HL-60/S4 treated with phorbol 12-myristate 13-acetate at 8.2 ng/mL for 4 days and 3 days (cell line): ENCODE measurements around the gene FAM174C.

Experiments used
- in situ Hi-C: fragments of 300-500 bp; cut with MboI; formaldehyde crosslinking; loops from 2 replicates; pipeline ENCODE4 v1.15.0; 2022; ENCODE audit warnings: low sequenced_read_pairs

FAM174C gene

GRCh38 chr19:1249990-1250436 lies 25.3 kb upstream of the FAM174C start:
- in situ Hi-C loops, result no loop called here

DNA sequence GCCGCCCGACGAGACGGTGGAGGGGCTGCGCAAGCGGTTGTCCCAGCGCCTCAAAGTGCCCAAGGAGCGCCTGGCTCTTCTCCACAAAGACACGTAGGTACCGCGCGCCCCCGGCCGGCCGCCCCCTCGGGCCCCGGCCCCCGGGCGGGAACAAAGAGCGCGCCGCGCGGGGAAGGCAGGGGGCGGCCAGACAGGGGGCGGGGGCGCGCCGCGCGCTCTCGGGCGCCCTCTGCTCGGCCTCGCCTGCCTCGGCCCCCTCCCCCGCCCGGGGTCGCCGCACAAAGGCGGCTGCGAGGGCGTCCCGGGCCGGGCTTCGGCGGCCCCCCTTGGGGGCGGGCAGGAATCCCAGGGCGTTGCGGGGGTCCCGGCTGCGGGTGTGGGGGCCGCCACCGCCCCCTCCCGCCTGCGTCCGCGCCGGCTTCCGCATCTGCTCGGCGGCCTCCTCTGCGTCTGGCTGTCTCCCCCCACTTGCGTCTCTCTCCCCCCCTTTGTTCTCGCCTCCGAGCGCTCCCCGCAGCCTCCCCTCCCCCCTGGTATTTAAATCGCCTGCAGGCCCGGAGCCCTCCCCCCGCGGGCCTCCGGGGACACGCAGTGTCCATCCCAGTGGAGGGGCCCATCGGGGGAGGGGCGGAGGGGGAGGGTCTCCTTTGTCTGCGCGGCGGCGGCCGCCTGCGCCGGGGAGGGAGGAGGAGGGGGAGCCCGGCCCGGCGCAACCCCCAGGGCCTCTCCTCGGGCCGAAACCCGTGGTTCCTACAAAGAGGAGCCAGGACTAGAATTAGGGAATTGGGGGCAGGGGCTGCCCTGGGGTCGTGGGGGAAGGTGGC lies 24.7 kb upstream of the FAM174C start:
- in situ Hi-C loops, result no loop called here

- in situ Hi-C loops, result no loop called here
Observed at GRCh38 chr19:1251330-1252220, 23.8 kb upstream of the FAM174C start.

DNA sequence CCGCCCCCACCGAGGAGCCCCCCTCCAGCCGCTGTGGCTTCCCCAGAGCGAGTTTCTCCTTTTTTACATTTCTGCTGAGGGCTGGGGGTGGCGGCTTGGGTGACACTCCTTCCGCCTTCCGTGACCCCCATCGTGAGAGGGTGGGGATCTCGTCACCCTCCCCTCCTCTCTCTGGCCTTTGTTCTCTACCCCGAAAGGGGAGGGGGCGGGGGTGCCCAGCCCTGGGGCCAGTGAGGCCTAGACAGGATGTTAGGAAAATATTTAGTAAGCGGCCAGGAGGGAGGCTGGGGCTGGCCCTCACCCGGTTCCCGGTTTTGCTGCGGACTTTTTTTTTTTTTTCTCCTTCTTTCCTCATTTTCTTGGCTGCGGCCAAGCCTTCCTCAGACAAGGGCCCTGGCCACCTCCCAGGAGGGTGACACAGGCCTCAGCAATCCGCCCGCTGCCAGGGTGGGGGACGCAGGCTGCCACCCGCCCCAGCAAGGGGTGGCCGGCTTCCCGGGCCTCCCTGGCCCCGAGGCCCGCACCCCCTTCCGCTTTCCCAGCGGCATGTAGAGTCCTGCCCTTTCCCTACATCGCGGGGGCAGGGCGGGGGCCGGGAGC lies 23.0 kb upstream of the FAM174C start:
- in situ Hi-C loops, result no loop called here

- in situ Hi-C loops, result no loop called here
Observed at GRCh38 chr19:1252821-1253513, 22.4 kb upstream of the FAM174C start.

- in situ Hi-C loops, result no loop called here
Observed at GRCh38 chr19:1253514-1254080, 21.7 kb upstream of the FAM174C start.

DNA sequence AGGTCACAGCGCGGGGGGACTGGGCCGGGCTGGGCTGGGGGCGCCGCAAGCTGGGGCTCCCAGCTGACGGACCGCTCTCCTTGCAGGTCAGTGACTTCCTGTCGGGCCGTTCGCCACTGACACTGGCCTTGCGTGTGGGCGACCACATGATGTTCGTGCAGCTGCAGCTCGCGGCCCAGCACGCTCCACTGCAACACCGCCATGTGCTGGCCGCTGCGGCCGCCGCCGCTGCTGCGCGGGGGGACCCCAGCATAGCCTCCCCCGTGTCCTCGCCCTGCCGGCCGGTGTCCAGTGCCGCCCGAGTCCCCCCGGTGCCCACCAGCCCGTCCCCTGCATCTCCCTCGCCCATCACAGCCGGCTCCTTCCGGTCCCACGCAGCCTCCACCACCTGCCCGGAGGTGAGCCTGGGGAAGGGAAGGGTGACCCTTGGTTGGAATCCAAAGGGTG lies 21.2 kb upstream of the FAM174C start:
- in situ Hi-C loops, result no loop called here

DNA sequence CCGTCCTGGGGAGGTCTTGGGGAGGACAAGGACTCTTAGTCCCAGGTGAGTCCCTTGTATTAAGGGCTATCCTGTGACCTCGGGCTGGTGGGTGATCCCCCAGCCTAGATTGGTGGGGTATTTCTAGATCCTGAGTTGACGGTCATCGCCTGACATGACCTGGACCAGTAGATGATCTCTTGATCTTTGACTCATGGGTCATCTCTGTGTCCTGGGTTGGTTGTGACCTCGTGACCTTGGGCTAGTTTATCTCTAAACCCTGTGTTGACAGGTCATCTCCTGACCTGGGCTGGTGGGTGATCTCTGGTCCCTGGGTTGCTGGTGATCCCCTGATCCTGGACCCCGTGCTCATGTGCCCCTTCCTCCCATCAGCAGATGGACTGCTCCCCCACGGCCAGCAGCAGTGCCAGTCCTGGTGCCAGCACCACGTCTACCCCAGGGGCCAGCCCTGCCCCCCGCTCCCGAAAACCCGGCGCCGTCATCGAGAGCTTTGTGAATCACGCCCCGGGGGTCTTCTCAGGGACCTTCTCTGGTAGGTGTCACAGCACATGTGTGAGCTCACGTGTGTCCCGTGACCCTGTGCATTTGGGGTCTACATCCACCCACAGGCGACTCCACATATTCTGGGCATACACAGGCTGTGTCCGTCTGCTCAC lies 20.7 kb upstream of the FAM174C start:
- in situ Hi-C loops, result no loop called here

GRCh38 chr19:1255186-1256161 lies 19.9 kb upstream of the FAM174C start:
- in situ Hi-C loops, result no loop called here

GRCh38 chr19:1256646-1257474 lies 18.5 kb upstream of the FAM174C start:
- in situ Hi-C loops, result no loop called here

GRCh38 chr19:1257475-1258162 lies 17.7 kb upstream of the FAM174C start:
- in situ Hi-C loops, result no loop called here

- in situ Hi-C loops, result no loop called here
Observed at GRCh38 chr19:1258163-1258492, 17.2 kb upstream of the FAM174C start.

DNA sequence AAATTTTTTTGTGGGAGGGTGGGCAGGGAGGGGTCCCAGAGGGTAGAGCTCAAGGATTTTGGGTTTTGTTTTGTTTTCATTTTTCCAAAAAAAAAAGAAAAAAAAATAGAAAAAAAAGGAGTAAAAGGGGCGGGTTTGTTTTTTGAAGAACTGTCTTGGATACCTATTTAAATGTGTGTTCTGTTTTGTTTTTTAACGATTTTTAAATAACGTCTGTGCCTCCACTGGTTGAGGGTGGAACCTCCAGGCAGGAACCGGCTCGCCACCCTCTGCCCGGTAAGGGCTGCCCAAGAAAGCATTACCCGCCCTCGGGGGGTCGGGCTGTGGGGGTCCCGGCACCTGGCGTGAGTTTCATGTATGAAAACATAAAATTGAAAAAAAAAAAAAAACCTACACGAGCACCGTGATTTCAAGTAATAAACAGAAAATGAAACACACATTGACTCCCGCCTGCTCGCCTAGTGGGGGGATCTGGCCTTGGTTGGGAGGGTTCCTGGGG lies 16.6 kb upstream of the FAM174C start:
- in situ Hi-C loops, result no loop called here

GRCh38 chr19:1259206-1259875 lies 16.0 kb upstream of the FAM174C start:
- in situ Hi-C loops, result no loop called here

DNA sequence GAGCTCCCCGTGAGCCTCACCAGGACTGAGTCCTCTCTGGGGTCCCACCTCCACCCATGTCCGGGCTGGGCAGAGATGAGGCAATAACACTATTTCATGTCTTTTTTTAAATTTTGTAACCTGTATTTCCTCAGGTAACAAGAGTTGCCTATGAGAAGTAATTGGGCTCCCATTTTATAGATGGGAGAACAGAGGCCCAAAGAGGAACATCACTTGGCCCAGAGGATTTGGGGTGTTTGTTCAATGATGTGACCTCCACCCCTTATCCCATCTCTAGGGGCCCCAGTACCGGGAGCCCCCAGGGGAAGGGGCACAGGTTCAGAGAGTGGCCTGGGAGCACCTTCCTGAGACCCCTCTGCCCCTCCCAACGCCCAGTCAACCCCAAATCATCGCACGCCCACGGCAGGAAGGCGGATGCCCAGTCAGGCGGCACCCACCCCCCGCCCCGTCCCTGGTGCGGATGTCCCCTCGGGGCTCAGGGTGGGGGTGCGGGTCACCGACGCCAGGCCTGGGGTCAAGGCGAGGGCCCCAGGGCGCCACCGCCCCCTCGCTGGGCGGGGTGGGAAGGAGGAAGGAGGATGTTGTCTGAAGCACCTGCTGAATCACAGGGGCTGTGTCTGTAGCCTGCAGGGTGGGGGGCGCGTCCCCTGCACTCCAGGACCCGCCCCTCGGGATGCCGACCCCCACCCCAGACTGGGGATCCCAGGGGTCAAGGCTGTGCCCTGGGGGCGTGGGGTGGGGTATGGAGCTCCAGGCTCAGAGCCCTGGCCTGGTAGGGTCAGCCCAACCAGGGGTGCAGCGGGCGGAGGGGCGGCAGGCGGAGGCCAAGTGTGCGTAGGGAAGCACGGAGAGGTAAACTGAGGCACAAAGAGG lies 15.2 kb upstream of the FAM174C start:
- in situ Hi-C loops, result no loop called here
